ENCODE data around the gene NEMP1. TPM values are rescaled to one million over a fixed set of nuclear protein-coding genes. Genes with fewer than 3 reads are reported as not detected.
"Not testable (repeated sequence)": the region's sequence is repeated elsewhere in the genome, so short reads cannot be mapped to it uniquely, and the experiment has no call there.

NEMP1 gene
- total RNA-seq, 1 donor from 2014 or later = 77.0 TPM

GRCh38 chr12:57029457-57029856, 49.1 kb downstream of the NEMP1 start:
- H3K27ac Mint-ChIP-seq = no peak overlapping the region
- no peaks in the 10 kb centered on the region for H3K27me3 Mint-ChIP-seq
- no peaks in the 10 kb centered on the region for H3K9me3 Mint-ChIP-seq
- DNase-seq = no peak
- no peaks in the 10 kb centered on the region for H3K36me3 Mint-ChIP-seq (ENCODE audit: low read depth)
- H3K4me1 Mint-ChIP-seq = peaks cover 32% of the 10 kb centered on the region
- intact Hi-C loops (cut with micrococcal nuclease) = no loop called here
- no peak overlapping the region for H3K4me3 Mint-ChIP-seq

GRCh38 chr12:57027805-57028153, 50.8 kb downstream of the NEMP1 start:
- Mint-ChIP-seq H3K27me3 (no peaks in the 10 kb centered on the region), H3K27ac (peak overlapping the region; percentile 39), H3K4me3 (no peak overlapping the region), H3K9me3 (no peaks in the 10 kb centered on the region), H3K4me1 (peaks cover 32% of the 10 kb centered on the region), H3K36me3 (ENCODE audit: low read depth) (no peaks in the 10 kb centered on the region)
- intact Hi-C loops (cut with micrococcal nuclease) = no loop called here
- no peak for DNase-seq

GRCh38 chr12:57027011-57027804, 51.4 kb downstream of the NEMP1 start:
- Mint-ChIP-seq H3K9me3 (no peaks in the 10 kb centered on the region), H3K4me1 (peaks cover 32% of the 10 kb centered on the region), H3K27ac (peak overlapping the region; percentile 39), H3K4me3 (peak overlapping the region; percentile 2), H3K27me3 (no peaks in the 10 kb centered on the region), H3K36me3 (ENCODE audit: low read depth) (no peaks in the 10 kb centered on the region)
- DNase-seq = no peak
- intact Hi-C loops (cut with micrococcal nuclease) = no loop called here

GRCh38 chr12:57025196-57025595, 53.4 kb downstream of the NEMP1 start:
- Mint-ChIP-seq H3K9me3 (no peaks in the 10 kb centered on the region), H3K36me3 (ENCODE audit: low read depth) (no peaks in the 10 kb centered on the region), H3K4me1 (peaks cover 20% of the 10 kb centered on the region), H3K27ac (no peak overlapping the region), H3K27me3 (no peaks in the 10 kb centered on the region), H3K4me3 (no peak overlapping the region)
- intact Hi-C loops (cut with micrococcal nuclease) = no loop called here
- no peak for DNase-seq

- intact Hi-C loops (cut with micrococcal nuclease); H3K9me3 Mint-ChIP-seq; H3K36me3 Mint-ChIP-seq (ENCODE audit: low read depth); H3K4me3 Mint-ChIP-seq; H3K27ac Mint-ChIP-seq; DNase-seq; H3K27me3 Mint-ChIP-seq: not testable (repeated sequence)
- peaks cover 14% of the 10 kb centered on the region for H3K4me1 Mint-ChIP-seq
Measured at GRCh38 chr12:57022324-57022723, 56.3 kb downstream of the NEMP1 start.

- H3K27me3 Mint-ChIP-seq = peaks cover 2% of the 10 kb centered on the region
- H3K27ac Mint-ChIP-seq = no peak overlapping the region
- H3K9me3 Mint-ChIP-seq = no peaks in the 10 kb centered on the region
- no peak for DNase-seq
- H3K4me1 Mint-ChIP-seq = peaks cover 3% of the 10 kb centered on the region
- no peaks in the 10 kb centered on the region for H3K36me3 Mint-ChIP-seq (ENCODE audit: low read depth)
- no peak overlapping the region for H3K4me3 Mint-ChIP-seq
- intact Hi-C loops (cut with micrococcal nuclease) = no loop called here
Measured at GRCh38 chr12:57019983-57020719, 58.4 kb downstream of the NEMP1 start.

- H3K9me3 Mint-ChIP-seq = no peaks in the 10 kb centered on the region
- H3K36me3 Mint-ChIP-seq (ENCODE audit: low read depth) = no peaks in the 10 kb centered on the region
- H3K27ac Mint-ChIP-seq = no peak overlapping the region
Measured at GRCh38 chr12:57018906-57019305, 59.7 kb downstream of the NEMP1 start.

GRCh38 chr12:57018353-57018752, 60.2 kb downstream of the NEMP1 start:
- H3K4me1 Mint-ChIP-seq; H3K9me3 Mint-ChIP-seq; intact Hi-C loops (cut with micrococcal nuclease); DNase-seq; H3K36me3 Mint-ChIP-seq (ENCODE audit: low read depth); H3K4me3 Mint-ChIP-seq; H3K27ac Mint-ChIP-seq: not testable (repeated sequence)
- H3K27me3 Mint-ChIP-seq = peaks cover 17% of the 10 kb centered on the region

More at GRCh38 chr12:57018906-57019305, 59.7 kb downstream of the NEMP1 start:
- Mint-ChIP-seq H3K4me3 (no peak overlapping the region), H3K27me3 (peaks cover 12% of the 10 kb centered on the region), H3K4me1 (peaks cover 3% of the 10 kb centered on the region)
- intact Hi-C loops (cut with micrococcal nuclease) = no loop called here
- no peak for DNase-seq

- no peaks in the 10 kb centered on the region for H3K36me3 Mint-ChIP-seq (ENCODE audit: low read depth)
- intact Hi-C loops (cut with micrococcal nuclease) = no loop called here
- H3K4me1 Mint-ChIP-seq = peaks cover 16% of the 10 kb centered on the region
- peaks cover 17% of the 10 kb centered on the region for H3K27me3 Mint-ChIP-seq
- no peak within 1 kb of the TSS for H3K27ac Mint-ChIP-seq
- H3K9me3 Mint-ChIP-seq = no peaks in the 10 kb centered on the region
- no peak within 1 kb of the TSS for H3K4me3 Mint-ChIP-seq
- no peak for DNase-seq
Measured at GRCh38 chr12:57016348-57016747, 62.2 kb downstream of the NEMP1 start, which contains the start of gene TAC3. Gene TAC3, minus strand, starts transcription at chr12:57016529. Its CDS starts 732 bp downstream, at chr12:57015797.

- H3K36me3 Mint-ChIP-seq (ENCODE audit: low read depth) = no peaks in the 10 kb centered on the region
- H3K4me1 Mint-ChIP-seq = peaks cover 26% of the 10 kb centered on the region
- no peak for DNase-seq
- intact Hi-C loops (cut with micrococcal nuclease) = loop anchor here (5.0 kb wide), 1 partner anchor 34 kb away; no protein-coding TSS in a partner anchor
- no peak overlapping the region for H3K4me3 Mint-ChIP-seq
- H3K9me3 Mint-ChIP-seq = no peaks in the 10 kb centered on the region
- H3K27me3 Mint-ChIP-seq = peaks cover 17% of the 10 kb centered on the region
- H3K27ac Mint-ChIP-seq = peak overlapping the region; percentile 2
Measured at GRCh38 chr12:57012600-57013465, 65.8 kb downstream of the NEMP1 start.

- Mint-ChIP-seq H3K9me3 (no peaks in the 10 kb centered on the region), H3K36me3 (ENCODE audit: low read depth) (peaks cover under 1% of the 10 kb centered on the region), H3K4me1 (peaks cover 35% of the 10 kb centered on the region), H3K27me3 (peaks cover 17% of the 10 kb centered on the region), H3K4me3 (peak overlapping the region; percentile 48), H3K27ac (peak overlapping the region; percentile 52)
- intact Hi-C loops (cut with micrococcal nuclease) = loop anchor here (5.0 kb wide), 1 partner anchor 36 kb away; no protein-coding TSS in a partner anchor
- DNase-seq = peak; percentile 79
Measured at GRCh38 chr12:57011438-57012424, 66.9 kb downstream of the NEMP1 start.

GRCh38 chr12:57010627-57011247, 67.9 kb downstream of the NEMP1 start:
- H3K9me3 Mint-ChIP-seq = no peaks in the 10 kb centered on the region
- H3K27ac Mint-ChIP-seq = no peak overlapping the region
- DNase-seq = no peak
- H3K4me1 Mint-ChIP-seq = peaks cover 36% of the 10 kb centered on the region
- peaks cover 17% of the 10 kb centered on the region for H3K27me3 Mint-ChIP-seq
- H3K36me3 Mint-ChIP-seq (ENCODE audit: low read depth) = peaks cover 3% of the 10 kb centered on the region
- intact Hi-C loops (cut with micrococcal nuclease) = loop anchor here (5.0 kb wide), 1 partner anchor 37 kb away; no protein-coding TSS in a partner anchor
- H3K4me3 Mint-ChIP-seq = no peak overlapping the region

Data from activated CD4-positive, alpha-beta T cell treated with anti-CD3 and anti-CD28 coated beads, Interleukin-2, amount 10 ng/mL, durations not matched to agents 24 days and 14 days (primary cell).